ENCODE results near the gene ZNF14. TPM values are rescaled to one million over a fixed set of nuclear protein-coding genes. Genes with fewer than 3 reads are reported as not detected.
A peak's percentile ranks its signal among the peaks of the same experiment; 100 is the strongest.

Gene ZNF14
- total and polyA plus RNA-seq, 9 of the 15 experiments (the other 6 are each of a cell fraction or from before 2014, with no cell fraction given): 1.9 to 7.0 (median 4.0) TPM

DNA sequence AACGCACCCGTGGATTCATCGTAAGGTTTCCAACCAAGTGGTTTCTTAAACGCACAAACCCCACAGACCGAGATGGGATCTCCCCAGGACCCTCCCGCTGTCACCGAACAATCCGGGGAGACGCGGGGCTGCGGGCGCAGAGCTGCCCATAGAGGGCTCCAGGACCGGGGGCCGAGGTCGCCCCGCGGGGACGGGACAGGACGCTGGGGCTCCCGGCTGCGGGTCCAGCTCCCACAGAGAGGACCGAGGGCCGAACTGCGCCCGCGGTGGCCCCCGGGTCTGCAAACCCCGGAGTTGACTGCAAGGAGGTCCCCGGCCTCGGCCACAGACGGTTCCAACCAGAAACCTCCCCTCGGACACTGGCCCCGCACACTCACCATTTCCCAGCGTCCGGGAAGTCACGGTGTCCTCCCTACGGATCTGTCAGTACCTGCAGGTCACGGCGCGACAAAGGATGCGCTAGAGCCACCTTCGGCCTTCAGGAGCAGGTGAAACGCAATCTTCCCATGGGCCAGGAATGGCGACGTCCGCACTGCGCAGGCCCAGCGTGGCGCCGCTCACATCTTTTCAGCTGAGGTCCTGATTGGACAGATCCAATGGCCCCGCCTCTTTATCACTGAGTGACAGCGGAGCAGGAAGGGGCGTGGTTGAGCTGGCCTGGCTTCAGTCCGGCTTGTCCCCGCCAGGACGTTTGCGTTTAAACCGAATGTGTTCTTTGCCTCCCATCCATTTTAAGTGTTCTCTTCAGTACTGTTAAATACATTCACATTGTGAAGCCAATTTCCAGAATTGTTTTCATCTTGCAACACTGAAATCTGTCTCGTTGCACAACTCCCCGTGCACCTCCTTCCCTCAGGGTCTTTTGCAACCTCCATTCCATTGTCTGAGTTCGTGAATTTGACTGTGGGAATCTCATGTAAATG is at the start of gene ZNF14 (continued):
- TF ChIP-seq, protein P1, sequence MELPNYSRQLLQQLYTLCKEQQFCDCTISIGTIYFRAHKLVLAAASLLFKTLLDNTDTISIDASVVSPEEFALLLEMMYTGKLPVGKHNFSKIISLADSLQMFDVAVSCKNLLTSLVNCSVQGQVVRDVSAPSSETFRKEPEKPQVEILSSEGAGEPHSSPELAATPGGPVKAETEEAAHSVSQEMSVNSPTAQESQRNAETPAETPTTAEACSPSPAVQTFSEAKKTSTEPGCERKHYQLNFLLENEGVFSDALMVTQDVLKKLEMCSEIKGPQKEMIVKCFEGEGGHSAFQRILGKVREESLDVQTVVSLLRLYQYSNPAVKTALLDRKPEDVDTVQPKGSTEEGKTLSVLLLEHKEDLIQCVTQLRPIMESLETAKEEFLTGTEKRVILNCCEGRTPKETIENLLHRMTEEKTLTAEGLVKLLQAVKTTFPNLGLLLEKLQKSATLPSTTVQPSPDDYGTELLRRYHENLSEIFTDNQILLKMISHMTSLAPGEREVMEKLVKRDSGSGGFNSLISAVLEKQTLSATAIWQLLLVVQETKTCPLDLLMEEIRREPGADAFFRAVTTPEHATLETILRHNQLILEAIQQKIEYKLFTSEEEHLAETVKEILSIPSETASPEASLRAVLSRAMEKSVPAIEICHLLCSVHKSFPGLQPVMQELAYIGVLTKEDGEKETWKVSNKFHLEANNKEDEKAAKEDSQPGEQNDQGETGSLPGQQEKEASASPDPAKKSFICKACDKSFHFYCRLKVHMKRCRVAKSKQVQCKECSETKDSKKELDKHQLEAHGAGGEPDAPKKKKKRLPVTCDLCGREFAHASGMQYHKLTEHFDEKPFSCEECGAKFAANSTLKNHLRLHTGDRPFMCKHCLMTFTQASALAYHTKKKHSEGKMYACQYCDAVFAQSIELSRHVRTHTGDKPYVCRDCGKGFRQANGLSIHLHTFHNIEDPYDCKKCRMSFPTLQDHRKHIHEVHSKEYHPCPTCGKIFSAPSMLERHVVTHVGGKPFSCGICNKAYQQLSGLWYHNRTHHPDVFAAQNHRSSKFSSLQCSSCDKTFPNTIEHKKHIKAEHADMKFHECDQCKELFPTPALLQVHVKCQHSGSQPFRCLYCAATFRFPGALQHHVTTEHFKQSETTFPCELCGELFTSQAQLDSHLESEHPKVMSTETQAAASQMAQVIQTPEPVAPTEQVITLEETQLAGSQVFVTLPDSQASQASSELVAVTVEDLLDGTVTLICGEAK (IDR thresholded peaks at IDR 0.05): no peak; the same call in 1 of the 2 replicates
- TF ChIP-seq, protein P1 (CRISPR knock-in tag; IDR thresholded peaks at IDR 0.05): no peak
- TF ChIP-seq, protein P2, sequence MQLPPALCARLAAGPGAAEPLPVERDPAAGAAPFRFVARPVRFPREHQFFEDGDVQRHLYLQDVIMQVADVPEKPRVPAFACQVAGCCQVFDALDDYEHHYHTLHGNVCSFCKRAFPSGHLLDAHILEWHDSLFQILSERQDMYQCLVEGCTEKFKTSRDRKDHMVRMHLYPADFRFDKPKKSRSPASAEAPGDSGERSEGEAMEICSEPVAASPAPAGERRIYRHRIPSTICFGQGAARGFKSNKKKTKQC (CRISPR knock-in tag; IDR thresholded peaks at IDR 0.05): peak; percentile 74; the same call in 1 of the 2 replicates
- TF ChIP-seq FOS (IDR thresholded peaks at IDR 0.05; ENCODE audit: extremely low read depth, insufficient read length) (peak; percentile 25), SMARCA5 (IDR thresholded peaks at IDR 0.05) (no peak), MYC (IDR thresholded peaks at IDR 0.05; ENCODE audit: low read depth, low read length) (no peak), MYC (CRISPR knock-in tag; IDR thresholded peaks at IDR 0.05; ENCODE audit: borderline replicate concordance, low read depth) (peak; percentile 44; the same call in 1 of the 2 replicates), MAFG (tag; conservative IDR thresholded peaks at IDR 0.05) (no peak), GATAD2B (IDR thresholded peaks at IDR 0.05; ENCODE audit: borderline replicate concordance) (no peak), ZBTB9 (CRISPR knock-in tag; IDR thresholded peaks at IDR 0.05) (0 out of 2 replicates have a peak, but pooled peaks have one; percentile 35), SMAD1 (IDR thresholded peaks at IDR 0.05; ENCODE audit: low read depth, low read length, partially characterized antibody) (no peak), HDAC3 (IDR thresholded peaks at IDR 0.05; ENCODE audit: borderline replicate concordance, partially characterized antibody) (no peak)

All from K562 (cell line).